Stimulated activated memory B cell treated with anti-CD40 and anti-IgM and Interleukin-4, amounts not matched to agents 10 μg/mL and 1 μg/mL and 100 μg/mL, for 72 hours (primary cell): ENCODE data around the gene EYS.

Source experiments
- ATAC-seq: fragments of 150-1000 bp; cut with Tn5 transposase; 2 replicates; pipeline ENCODE4 v1.10.0; 2021
- H3K27ac Mint-ChIP-seq: one replicate; pipeline ENCODE4 v1.8.0; 2022; ENCODE audit warnings: mild to moderate bottlenecking, mixed read lengths
- H3K27me3 Mint-ChIP-seq: one replicate; pipeline ENCODE4 v1.8.0; 2022; ENCODE audit warnings: mixed read lengths
- H3K36me3 Mint-ChIP-seq: one replicate; pipeline ENCODE4 v1.8.0; 2022; ENCODE audit warnings: mixed read lengths
- H3K4me1 Mint-ChIP-seq: one replicate; pipeline ENCODE4 v1.8.0; 2022; ENCODE audit warnings: mixed read lengths
- H3K4me3 Mint-ChIP-seq: one replicate; pipeline ENCODE4 v1.8.0; 2022; ENCODE audit warnings: mild to moderate bottlenecking, moderate library complexity, mixed read lengths
- H3K9me3 Mint-ChIP-seq: one replicate; pipeline ENCODE4 v1.8.0; 2022; ENCODE audit warnings: mixed read lengths

The EYS gene

DNA sequence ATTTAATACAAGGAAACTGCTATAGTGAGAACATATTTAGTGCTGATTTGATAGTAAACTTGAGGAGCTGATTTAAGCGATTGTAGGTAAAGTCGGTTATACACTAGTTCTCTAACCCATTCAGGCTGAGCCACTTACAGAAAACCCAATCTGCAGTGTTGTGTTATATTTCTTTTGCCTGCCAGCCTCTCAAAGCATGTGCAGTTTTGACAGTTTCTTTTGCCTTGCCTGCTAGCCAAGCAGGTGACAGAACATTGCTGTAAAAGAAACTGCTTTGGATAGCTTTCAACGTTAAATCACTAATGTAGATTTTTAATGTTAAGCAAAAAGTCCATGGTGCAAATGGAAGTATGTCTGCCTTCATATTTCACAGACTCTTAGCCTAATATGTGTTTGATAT is 982.9 kb downstream of the EYS start:
- Mint-ChIP-seq H3K36me3 (no peaks in the 10 kb centered on the region), H3K9me3 (no peaks in the 10 kb centered on the region), H3K27me3 (no peaks in the 10 kb centered on the region), H3K4me3 (no peak overlapping the region), H3K27ac (no peak overlapping the region), H3K4me1 (no peaks in the 10 kb centered on the region)
- ATAC-seq = no peak

- Mint-ChIP-seq H3K27me3 (no peaks in the 10 kb centered on the region), H3K4me1 (no peaks in the 10 kb centered on the region), H3K36me3 (no peaks in the 10 kb centered on the region), H3K27ac (no peak overlapping the region), H3K9me3 (no peaks in the 10 kb centered on the region), H3K4me3 (no peak overlapping the region)
- no peak for ATAC-seq
Measured at GRCh38 chr6:64723327-64724058, 983.5 kb downstream of the EYS start.

GRCh38 chr6:64721865-64722264 is 985.2 kb downstream of the EYS start:
- no peaks in the 10 kb centered on the region for H3K9me3 Mint-ChIP-seq
- no peak overlapping the region for H3K27ac Mint-ChIP-seq
- H3K36me3 Mint-ChIP-seq = no peaks in the 10 kb centered on the region
- no peaks in the 10 kb centered on the region for H3K27me3 Mint-ChIP-seq
- H3K4me3 Mint-ChIP-seq = no peak overlapping the region
- no peaks in the 10 kb centered on the region for H3K4me1 Mint-ChIP-seq
- ATAC-seq = no peak

DNA sequence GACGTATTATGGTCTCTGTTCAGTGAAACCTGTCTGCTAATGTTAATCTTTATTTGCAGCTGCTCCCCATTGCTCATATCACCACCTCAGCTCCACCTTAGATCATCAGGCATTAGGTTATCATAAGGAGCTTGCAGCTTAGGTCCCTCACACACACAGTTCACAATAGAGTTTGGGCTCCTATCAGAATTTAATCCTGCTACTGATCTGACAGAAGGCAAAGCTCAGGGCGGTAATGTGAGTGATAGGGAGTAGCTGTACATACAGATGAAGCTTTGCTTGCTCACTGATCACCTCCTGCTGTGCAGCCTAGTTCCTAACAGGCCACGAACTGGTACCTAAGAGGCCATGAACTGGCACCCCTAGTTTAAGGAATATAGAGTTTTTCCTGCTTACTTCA is 989.7 kb downstream of the EYS start:
- Mint-ChIP-seq H3K4me1 (no peaks in the 10 kb centered on the region), H3K27ac (no peak overlapping the region), H3K4me3 (no peak overlapping the region), H3K9me3 (no peaks in the 10 kb centered on the region), H3K27me3 (no peaks in the 10 kb centered on the region), H3K36me3 (no peaks in the 10 kb centered on the region)
- ATAC-seq = no peak

- no peak for ATAC-seq
- no peaks in the 10 kb centered on the region for H3K4me1 Mint-ChIP-seq
- peaks cover 2% of the 10 kb centered on the region for H3K9me3 Mint-ChIP-seq
- no peak overlapping the region for H3K27ac Mint-ChIP-seq
- no peaks in the 10 kb centered on the region for H3K27me3 Mint-ChIP-seq
- no peaks in the 10 kb centered on the region for H3K36me3 Mint-ChIP-seq
- H3K4me3 Mint-ChIP-seq = no peak overlapping the region
Measured at GRCh38 chr6:64715624-64716023, 991.4 kb downstream of the EYS start.

DNA sequence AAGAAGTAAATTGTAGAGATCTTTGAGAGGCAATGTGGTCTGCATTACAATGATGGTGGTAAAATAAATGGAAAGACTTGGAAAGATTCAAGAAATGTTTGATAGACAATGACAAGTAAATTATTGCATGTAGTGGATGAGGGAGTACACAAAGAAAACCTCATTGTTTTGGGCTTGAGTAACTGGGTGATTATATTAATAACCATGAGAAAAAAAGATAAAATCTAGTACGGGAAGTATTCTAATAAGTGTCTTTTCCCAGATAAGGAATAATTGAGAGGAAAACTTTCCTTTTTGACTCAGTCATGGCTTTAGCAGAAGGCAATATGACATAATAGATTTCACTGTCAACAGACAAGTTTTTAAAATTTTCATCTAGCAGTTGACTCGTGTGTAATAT is 993.0 kb downstream of the EYS start:
- H3K9me3 Mint-ChIP-seq = peaks cover 2% of the 10 kb centered on the region
- H3K4me1 Mint-ChIP-seq = no peaks in the 10 kb centered on the region
- no peaks in the 10 kb centered on the region for H3K27me3 Mint-ChIP-seq
- no peak overlapping the region for H3K4me3 Mint-ChIP-seq
- H3K36me3 Mint-ChIP-seq = no peaks in the 10 kb centered on the region
- ATAC-seq = no peak
- no peak overlapping the region for H3K27ac Mint-ChIP-seq

DNA sequence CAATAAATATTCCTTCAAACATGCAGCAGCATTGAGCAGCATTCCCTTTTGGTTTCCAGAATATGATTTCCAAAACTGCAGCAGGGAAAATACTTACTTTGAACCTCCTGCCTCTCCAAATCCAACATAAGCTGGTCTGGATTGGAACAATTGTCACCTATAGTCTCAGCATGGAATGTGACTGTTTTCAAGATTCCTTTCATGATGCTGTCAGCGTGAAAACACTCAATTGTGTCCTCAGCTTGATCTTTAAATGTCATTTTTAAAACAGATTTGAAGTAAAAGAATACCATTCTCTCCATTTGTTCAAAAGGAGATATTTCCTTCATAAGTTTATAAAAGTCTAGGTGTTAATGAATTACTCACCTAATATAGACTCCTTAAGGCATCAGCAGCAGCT is 993.9 kb downstream of the EYS start:
- Mint-ChIP-seq H3K36me3 (no peaks in the 10 kb centered on the region), H3K4me1 (no peaks in the 10 kb centered on the region), H3K27me3 (no peaks in the 10 kb centered on the region), H3K27ac (no peak overlapping the region), H3K9me3 (peaks cover 2% of the 10 kb centered on the region), H3K4me3 (no peak overlapping the region)
- no peak for ATAC-seq

DNA sequence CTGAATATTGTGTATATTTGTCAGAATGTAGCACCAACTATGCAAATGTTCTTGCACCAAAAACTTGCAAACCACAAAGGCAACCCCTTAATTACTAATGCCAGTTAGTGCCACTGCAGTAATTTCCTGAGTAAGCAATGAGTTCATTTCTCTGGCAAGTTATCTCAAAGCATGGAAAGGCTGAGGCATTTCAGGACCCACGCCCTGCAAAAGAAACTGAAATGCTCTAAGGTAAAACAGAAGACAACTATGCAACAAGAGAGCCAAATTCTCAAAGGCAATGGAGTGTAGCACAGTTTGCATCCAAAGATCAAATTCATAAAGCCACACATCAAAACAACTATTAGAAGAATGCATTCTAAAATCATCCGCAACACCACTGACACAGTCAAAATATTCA is 994.4 kb downstream of the EYS start:
- no peaks in the 10 kb centered on the region for H3K36me3 Mint-ChIP-seq
- H3K27ac Mint-ChIP-seq = no peak overlapping the region
- ATAC-seq = no peak
- H3K4me1 Mint-ChIP-seq = no peaks in the 10 kb centered on the region
- H3K4me3 Mint-ChIP-seq = no peak overlapping the region
- H3K9me3 Mint-ChIP-seq = peaks cover 2% of the 10 kb centered on the region
- no peaks in the 10 kb centered on the region for H3K27me3 Mint-ChIP-seq

DNA sequence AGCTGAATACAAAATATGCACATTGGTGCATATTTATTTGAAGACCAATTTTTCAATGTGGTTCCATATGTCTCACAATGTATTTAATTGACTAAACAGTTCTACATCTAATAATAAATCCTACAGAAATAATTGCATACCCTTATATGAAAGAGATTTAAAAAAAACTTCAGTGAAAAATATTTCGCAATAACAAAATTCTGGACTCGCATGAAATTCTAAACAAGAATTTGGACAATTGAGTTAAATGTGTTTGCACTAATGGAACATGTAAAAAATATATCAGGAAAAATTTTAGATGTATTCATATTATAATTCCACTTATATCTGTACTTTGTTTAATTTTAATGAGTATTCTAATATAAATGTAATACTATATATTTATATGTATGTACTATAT is 1003.1 kb downstream of the EYS start:
- no peak overlapping the region for H3K4me3 Mint-ChIP-seq
- no peaks in the 10 kb centered on the region for H3K27me3 Mint-ChIP-seq
- H3K27ac Mint-ChIP-seq = no peak overlapping the region
- H3K36me3 Mint-ChIP-seq = no peaks in the 10 kb centered on the region
- no peak for ATAC-seq
- no peaks in the 10 kb centered on the region for H3K4me1 Mint-ChIP-seq
- peaks cover 12% of the 10 kb centered on the region for H3K9me3 Mint-ChIP-seq

- Mint-ChIP-seq H3K4me1 (no peaks in the 10 kb centered on the region), H3K36me3 (no peaks in the 10 kb centered on the region), H3K27me3 (no peaks in the 10 kb centered on the region), H3K9me3 (peaks cover 15% of the 10 kb centered on the region), H3K4me3 (no peak overlapping the region), H3K27ac (no peak overlapping the region)
- ATAC-seq = no peak
Measured at GRCh38 chr6:64696053-64696452, 1011.0 kb downstream of the EYS start.

DNA sequence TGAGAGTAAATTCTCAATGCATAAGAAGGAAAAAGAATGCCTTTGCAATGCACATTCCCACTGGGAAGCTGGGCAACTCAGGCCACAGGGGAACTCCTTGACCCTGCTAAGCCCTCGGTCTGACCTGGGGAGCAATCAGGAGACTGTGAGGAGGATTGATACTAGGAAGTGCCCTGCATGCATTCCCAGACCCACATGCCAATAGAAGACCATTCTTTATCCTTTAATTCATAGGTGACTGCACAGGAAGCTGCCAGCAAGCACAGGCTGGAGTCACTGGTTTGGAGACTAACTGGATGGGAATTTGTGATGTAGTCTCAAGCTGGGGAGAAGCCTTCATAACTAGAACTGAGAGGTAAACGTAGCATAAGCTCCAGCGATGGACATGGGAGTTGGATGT is 1012.7 kb downstream of the EYS start:
- Mint-ChIP-seq H3K27me3 (no peaks in the 10 kb centered on the region), H3K27ac (no peak overlapping the region), H3K36me3 (no peaks in the 10 kb centered on the region), H3K9me3 (peaks cover 12% of the 10 kb centered on the region), H3K4me3 (no peak overlapping the region), H3K4me1 (no peaks in the 10 kb centered on the region)
- no peak for ATAC-seq

- no peaks in the 10 kb centered on the region for H3K27me3 Mint-ChIP-seq
- no peak overlapping the region for H3K27ac Mint-ChIP-seq
- H3K4me3 Mint-ChIP-seq = no peak overlapping the region
- ATAC-seq = no peak
- no peaks in the 10 kb centered on the region for H3K4me1 Mint-ChIP-seq
- H3K36me3 Mint-ChIP-seq = no peaks in the 10 kb centered on the region
- peaks cover 6% of the 10 kb centered on the region for H3K9me3 Mint-ChIP-seq
Measured at GRCh38 chr6:64691064-64691463, 1016.0 kb downstream of the EYS start.

DNA sequence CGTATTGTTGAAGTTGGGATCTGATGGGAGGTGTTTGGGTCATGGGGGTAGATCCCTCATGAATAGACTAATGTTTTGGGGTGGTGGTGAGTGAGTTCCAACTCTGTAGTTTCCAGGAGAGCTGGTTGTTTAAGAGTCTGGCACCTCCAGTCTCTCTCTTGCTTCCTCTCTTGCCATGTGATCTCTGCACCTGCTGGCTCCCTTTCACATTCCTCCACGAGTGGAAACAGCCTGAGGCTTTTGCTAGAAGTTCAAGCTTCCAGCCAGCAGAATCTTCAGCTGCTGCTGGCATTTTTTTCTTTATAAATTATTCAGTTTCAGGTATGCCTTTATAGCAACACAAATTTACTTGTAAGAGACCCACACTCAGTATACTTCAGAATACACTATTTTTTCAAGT is 1021.6 kb downstream of the EYS start:
- no peak for ATAC-seq
- Mint-ChIP-seq H3K27ac (no peak overlapping the region), H3K4me1 (no peaks in the 10 kb centered on the region), H3K9me3 (peaks cover 6% of the 10 kb centered on the region), H3K27me3 (no peaks in the 10 kb centered on the region), H3K4me3 (no peak overlapping the region), H3K36me3 (no peaks in the 10 kb centered on the region)

DNA sequence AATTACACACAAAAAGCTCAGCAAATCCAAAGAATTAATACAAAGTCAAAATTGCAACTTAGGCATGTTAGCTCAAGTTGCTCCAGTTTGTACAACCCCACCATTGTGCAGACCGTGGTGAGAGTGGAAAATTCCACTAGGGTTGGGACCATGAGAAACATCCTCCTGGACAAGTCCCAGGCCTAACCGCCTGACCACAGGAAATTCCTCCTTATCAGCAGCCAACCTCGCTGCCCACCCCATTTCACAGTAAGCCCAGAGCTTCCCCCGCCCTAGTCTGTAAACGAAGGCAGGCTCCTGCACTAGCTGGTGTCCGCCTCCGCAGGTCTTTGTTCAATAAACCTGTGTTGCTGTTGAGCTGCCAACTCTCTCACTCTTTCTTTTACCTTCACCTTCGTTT is 1023.3 kb downstream of the EYS start:
- H3K27ac Mint-ChIP-seq = no peak overlapping the region
- H3K9me3 Mint-ChIP-seq = peaks cover 5% of the 10 kb centered on the region
- H3K4me1 Mint-ChIP-seq = no peaks in the 10 kb centered on the region
- H3K36me3 Mint-ChIP-seq = no peaks in the 10 kb centered on the region
- no peak for ATAC-seq
- H3K4me3 Mint-ChIP-seq = no peak overlapping the region
- no peaks in the 10 kb centered on the region for H3K27me3 Mint-ChIP-seq

DNA sequence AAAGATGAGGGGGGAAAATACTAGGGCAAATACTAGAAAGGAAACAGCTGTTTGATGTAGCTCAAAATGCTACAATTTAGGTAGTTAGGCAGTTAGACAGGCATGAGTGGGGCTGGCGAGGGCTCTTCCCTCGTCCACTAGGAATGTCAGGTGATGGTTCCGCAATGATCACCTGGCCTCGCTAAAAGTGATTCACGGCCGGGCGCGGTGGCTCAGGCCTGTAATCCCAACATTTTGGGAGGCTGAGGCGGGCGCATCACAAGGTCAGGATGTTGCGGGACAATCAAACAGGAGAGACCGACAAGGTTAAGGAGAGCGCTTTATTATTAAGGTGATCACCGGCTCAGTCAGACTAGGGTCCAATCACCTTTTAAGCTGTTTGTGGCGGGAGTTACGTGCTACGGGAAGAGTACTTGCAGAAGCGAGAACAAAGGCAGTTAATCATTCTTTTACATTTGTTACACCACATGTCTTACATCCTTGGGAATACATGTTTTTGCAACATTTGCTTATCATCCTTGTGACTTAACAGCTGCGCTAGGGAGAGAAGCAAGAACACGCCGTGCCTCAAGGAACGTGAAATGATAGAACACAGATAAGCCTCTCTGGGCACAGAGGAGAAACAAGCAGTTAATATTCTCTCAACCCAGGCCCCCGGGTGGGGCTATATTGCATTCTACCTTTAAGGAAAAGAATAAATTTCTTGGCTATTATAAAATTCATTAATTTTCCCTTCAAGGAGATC is 1025.4 kb downstream of the EYS start:
- H3K4me1 Mint-ChIP-seq = no peaks in the 10 kb centered on the region
- peaks cover 2% of the 10 kb centered on the region for H3K9me3 Mint-ChIP-seq
- H3K4me3 Mint-ChIP-seq = no peak overlapping the region
- ATAC-seq = no peak
- no peaks in the 10 kb centered on the region for H3K27me3 Mint-ChIP-seq
- H3K36me3 Mint-ChIP-seq = no peaks in the 10 kb centered on the region
- no peak overlapping the region for H3K27ac Mint-ChIP-seq

GRCh38 chr6:64680446-64680845 is 1026.6 kb downstream of the EYS start:
- Mint-ChIP-seq H3K9me3 (peaks cover 2% of the 10 kb centered on the region), H3K27me3 (no peaks in the 10 kb centered on the region), H3K27ac (no peak overlapping the region), H3K4me3 (no peak overlapping the region), H3K36me3 (no peaks in the 10 kb centered on the region), H3K4me1 (no peaks in the 10 kb centered on the region)
- ATAC-seq = no peak
